Left colon (tissue), 2 donors: ENCODE measurements around the gene GALNT9. TPM values are rescaled to one million over a fixed set of nuclear protein-coding genes. Genes with fewer than 3 reads are reported as not detected.
A peak's percentile ranks its signal among the peaks of the same experiment; 100 is the strongest.

Experiments used
- ATAC-seq: fragments of 200-7000 bp; cut with Tn5 transposase; one replicate; pipeline ENCODE4 v1.9.1; 2020; ENCODE audit warnings: mild to moderate bottlenecking, moderate library complexity
- DNase-seq, 2 donors: peaks; one replicate each; pipeline ENCODE4 v3.0.0-alpha.2; 2020
- intact Hi-C, 2 donors: fragments of 100-400 bp; cut with DNase I in 1 of 2; cut with micrococcal nuclease in 1 of 2; formaldehyde crosslinking; loops; one replicate each; pipeline versions ENCODE4 v1.11.2 to v1.14.0; 2022; cut with DNase I, micrococcal nuclease
- total RNA-seq, 2 donors: library from RNA; stranded (reverse); fragmentation: NEBNext Ultra II Directional; extraction: Animal tissue kit (Norgen Biotek cat#: 25700); gene quantifications; one replicate each; pipeline ENCODE4 v1.2.1, GENCODE V29; 2021
- donor health status: DM: no; HTN: no; CAD: no.
- donor health status: DM: yes; HTN: yes; CAD: no.

Gene GALNT9
- total RNA-seq, 2 donors from 2014 or later = 0.39 TPM; not detected in 1

- intact Hi-C loops = no loop called here
- DNase-seq (no peak), ATAC-seq (no peak)
Observed at GRCh38 chr12:132187646-132188450, 141.5 kb downstream of the GALNT9 start.

- no peak for ATAC-seq
- DNase-seq = no peak
- intact Hi-C loops = no loop called here
Observed at GRCh38 chr12:132186857-132187620, 142.3 kb downstream of the GALNT9 start.

- DNase-seq (no peak), ATAC-seq (no peak)
- intact Hi-C loops = no loop called here
Observed at GRCh38 chr12:132186208-132186856, 143.1 kb downstream of the GALNT9 start.

GRCh38 chr12:132185705-132186104 lies 143.7 kb downstream of the GALNT9 start:
- no peak for ATAC-seq
- no peak for DNase-seq
- intact Hi-C loops = no loop called here

GRCh38 chr12:132182711-132183365 lies 146.6 kb downstream of the GALNT9 start:
- intact Hi-C loops = no loop called here
- no peak for DNase-seq
- ATAC-seq = no peak

GRCh38 chr12:132182206-132182710 lies 147.1 kb downstream of the GALNT9 start:
- DNase-seq (no peak), ATAC-seq (no peak)
- intact Hi-C loops = no loop called here

- no peak for DNase-seq
- intact Hi-C loops = no loop called here
- ATAC-seq = no peak
Observed at GRCh38 chr12:132181570-132182200, 147.7 kb downstream of the GALNT9 start.

- DNase-seq = no peak
- intact Hi-C loops = no loop called here
- ATAC-seq = no peak
Observed at GRCh38 chr12:132180648-132181546, 148.5 kb downstream of the GALNT9 start.

- intact Hi-C loops = no loop called here
- DNase-seq = no peak
- ATAC-seq = no peak
Observed at GRCh38 chr12:132179431-132180362, 149.7 kb downstream of the GALNT9 start.

GRCh38 chr12:132178801-132179401 lies 150.5 kb downstream of the GALNT9 start:
- intact Hi-C loops = no loop called here
- ATAC-seq (peak; percentile 81), DNase-seq (peak in 1 of 2 donors; percentile 42)

- intact Hi-C loops = no loop called here
- ATAC-seq (no peak), DNase-seq (no peak)
Observed at GRCh38 chr12:132178316-132178715, 151.1 kb downstream of the GALNT9 start.

GRCh38 chr12:132176920-132177551 lies 152.4 kb downstream of the GALNT9 start:
- ATAC-seq (no peak), DNase-seq (no peak)
- intact Hi-C loops = no loop called here

GRCh38 chr12:132176385-132176919 lies 152.9 kb downstream of the GALNT9 start:
- intact Hi-C loops = no loop called here
- DNase-seq (no peak), ATAC-seq (no peak)

GRCh38 chr12:132175496-132176384 lies 153.6 kb downstream of the GALNT9 start:
- ATAC-seq (peak; percentile 27), DNase-seq (no peak)
- intact Hi-C loops = no loop called here
